Activated CD8-positive, alpha-beta memory T cell treated with anti-CD3 and anti-CD28 coated beads for 1 hour (primary cell): ENCODE measurements around the gene UGT2B11.
"Not testable (repeated sequence)": the region's sequence is repeated elsewhere in the genome, so short reads cannot be mapped to it uniquely, and the experiment has no call there.

ENCODE experiments used
- DNase-seq, 2 donors: peaks; one replicate each; pipeline ENCODE4 v3.0.0-alpha.2; 2020; ENCODE audit warnings: low read depth in 1 of 2; ENCODE audit errors: extremely low read depth in 1 of 2

The UGT2B11 gene

GRCh38 chr4:69170233-69171134 lies 44.1 kb downstream of the UGT2B11 start:
- DNase-seq: not testable (repeated sequence)

DNA sequence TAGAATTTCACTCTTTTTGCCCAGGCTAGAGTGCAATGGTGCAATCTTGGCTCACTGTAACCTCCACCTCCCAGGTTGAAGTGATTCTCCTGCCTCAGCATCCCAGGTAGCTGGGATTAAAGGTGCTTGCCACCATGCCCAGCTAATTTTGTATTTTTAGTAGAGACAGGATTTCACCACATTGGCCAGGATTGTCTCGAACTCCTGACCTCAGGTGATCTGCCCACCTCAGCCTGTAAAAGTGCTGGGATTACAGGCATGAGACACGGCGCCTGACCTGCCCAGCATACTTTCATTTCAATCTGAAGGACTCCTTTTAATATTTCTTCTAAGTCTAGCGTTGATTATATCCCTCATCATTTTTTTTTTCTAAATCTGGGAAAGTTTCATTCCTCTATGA lies 45.4 kb downstream of the UGT2B11 start:
- not testable (repeated sequence) for DNase-seq

GRCh38 chr4:69167300-69167699 lies 47.2 kb downstream of the UGT2B11 start:
- no peak for DNase-seq

DNA sequence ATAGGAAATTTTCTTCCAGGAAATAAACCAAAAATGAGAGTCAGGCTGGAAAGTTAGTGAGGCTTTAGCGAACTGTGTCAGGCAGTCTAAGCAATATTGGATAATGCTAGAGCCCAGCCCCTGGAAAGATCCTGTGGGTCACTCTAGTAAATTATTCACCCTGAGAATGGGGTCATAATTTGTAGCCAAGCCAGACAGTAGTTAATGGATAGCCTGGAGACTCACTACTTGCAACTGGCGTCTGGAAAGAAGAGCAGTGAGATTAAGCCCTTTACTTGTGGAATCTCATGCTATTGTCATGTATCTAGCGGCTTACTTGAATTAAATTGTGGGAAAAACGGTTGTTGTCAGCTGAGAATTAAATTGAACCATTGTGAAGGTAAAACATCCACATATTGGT lies 48.2 kb downstream of the UGT2B11 start:
- not testable (repeated sequence) for DNase-seq

- DNase-seq: not testable (repeated sequence)
These were observed 48.8 kb downstream of the UGT2B11 start for GRCh38 chr4:69165707-69166106.

DNA sequence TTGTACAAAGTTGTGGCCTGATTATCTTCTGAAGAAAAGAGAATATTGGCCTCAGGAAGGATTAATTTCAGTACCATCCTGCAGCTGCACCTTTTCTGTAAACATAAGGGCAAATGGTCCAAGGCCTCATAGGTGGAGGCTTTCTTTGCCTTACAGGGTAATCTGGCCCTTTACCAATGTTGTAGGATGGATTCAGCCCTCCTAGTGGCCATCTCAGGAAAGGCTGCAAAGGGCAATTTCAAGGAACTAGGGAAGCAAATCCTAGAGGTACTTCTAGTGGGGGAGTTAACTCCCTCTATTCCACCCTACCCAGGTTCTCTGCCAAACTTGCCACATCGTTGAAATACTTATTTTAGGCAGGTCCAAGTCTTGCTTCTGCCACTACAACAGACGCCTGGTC lies 57.6 kb downstream of the UGT2B11 start:
- DNase-seq: no peak

DNA sequence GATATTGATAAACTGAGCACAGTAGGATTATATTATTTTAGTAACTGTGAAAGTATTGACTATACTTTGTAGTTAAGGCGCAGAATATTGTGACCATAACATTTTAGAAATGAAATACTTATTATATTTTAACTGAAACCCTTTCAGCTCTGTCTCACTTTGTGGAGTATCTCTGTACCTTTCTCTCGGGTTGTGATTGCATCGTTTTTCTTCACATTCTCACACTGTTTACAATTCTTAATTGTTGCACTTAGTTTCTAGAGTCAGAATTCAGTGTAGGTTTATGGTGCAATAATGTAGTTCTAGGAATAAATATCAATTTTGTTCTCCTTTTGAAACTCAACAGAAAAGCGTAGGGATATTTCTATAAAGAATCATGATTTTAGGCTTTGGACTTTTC lies 60.5 kb downstream of the UGT2B11 start:
- DNase-seq: no peak
